Stimulated activated CD4-positive, alpha-beta T cell treated with anti-CD3 and anti-CD28 coated beads, Interleukin-2, amount 100 ng/mL, for 4 hours (primary cell): ENCODE results near the gene SNTG2.
A peak's percentile ranks its signal among the peaks of the same experiment; 100 is the strongest.

ENCODE experiments used
- DNase-seq: peaks from one replicate; pipeline ENCODE4 v3.0.0-alpha.2; 2020; ENCODE audit warnings: low read depth

The SNTG2 gene

DNA sequence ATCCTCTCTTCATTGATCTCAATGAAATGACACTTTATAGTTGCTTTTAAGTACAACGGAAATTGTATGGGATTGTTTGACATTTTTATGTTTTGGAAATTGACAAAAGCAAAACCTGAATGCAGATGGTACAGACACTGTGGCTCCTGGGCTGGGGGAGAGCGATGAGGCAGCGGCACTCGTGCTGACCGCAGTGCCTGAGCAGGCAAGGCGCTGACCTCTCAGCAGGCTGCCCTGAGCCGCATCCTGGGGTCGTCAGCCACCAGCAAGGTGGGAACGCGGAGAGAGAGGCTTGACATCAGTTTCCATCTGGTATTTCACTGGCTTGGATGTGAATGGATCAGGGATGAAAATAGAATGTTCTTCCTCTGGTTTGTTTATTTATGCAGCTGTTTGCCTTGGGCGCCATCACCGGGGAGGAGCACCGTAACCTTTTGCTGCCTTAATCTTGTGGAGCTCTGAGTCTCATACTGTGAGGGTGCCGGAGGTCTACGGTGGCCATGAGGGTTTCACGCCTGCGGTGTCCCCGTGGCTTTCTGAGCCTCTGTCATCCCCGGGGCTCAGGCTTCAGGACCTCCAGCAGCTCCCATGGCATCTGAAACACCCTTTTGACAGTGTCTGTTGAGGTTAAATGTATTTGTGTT is 367.8 kb downstream of the SNTG2 start:
- DNase-seq: no peak

DNA sequence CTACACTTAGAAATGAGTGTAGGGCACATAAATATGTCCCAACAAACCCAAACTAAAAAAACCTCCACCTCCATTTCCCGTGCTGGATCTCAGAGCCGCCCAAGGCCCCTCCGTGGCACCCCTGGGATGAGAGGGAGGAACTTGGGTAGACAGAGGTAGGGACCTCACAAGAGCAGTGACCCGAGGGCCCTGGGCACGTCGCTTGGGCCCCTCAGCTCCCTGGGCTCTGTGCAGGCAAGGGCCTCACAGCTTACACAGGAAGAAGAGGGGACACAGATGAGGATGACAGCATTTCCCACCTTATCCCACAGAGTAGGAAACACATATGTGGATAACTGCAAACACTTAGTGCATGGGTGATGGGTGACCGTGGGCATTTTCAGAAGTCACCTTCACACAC is 368.7 kb downstream of the SNTG2 start:
- DNase-seq: no peak

DNA sequence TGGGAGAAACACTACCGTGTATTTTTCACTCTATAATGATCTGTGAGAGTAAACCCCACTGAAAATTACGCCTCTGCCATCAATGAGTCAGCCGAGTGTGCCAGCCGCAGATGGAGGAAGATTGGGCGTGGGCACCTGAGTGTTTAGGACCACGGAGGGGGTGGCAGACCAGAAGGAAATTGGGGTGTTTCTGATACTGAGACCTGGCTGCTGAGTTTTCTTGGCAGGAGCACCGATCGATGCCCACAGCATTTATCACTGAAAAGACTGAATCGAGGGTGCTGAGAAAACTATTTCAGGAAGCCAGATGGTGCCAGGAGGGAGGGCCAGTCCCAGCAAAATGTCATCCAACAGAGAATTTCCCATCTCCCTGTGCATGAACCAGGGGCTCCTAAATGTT is 370.7 kb downstream of the SNTG2 start:
- no peak for DNase-seq

DNA sequence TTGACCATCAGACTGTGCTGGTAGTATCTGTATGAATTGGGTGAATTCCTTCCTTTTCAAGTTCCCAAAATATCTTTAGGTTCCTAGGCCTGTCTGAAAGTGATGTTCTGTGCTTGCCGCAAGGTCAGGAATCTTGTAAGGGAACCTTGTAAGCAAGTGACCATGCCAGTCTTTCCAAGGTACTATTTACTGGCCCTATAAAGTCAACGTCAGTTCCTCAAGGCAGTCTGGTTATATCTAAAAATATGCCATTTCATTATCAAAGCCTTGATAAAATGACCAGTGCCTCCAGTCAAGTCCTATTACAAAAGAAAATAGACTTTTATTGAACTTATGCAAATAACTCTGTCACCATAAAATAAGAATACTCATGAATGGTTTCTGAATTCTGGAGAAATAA is 374.2 kb downstream of the SNTG2 start:
- no peak for DNase-seq

DNA sequence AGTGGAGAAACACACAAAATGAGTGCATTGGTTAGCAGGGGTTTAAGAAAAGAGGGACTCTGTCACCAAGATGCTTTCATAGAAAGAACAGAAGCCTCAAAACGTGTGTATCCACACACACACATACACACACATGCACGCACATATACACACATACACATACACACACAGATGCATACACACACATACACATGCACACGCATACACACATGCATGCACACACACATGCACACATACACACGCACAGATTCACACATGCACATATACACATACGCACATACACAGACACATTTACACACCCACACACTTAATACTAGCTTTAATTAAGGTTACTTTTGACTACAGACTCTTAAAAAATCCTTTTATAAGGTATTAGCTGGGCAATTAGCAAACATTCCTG is 378.0 kb downstream of the SNTG2 start:
- no peak for DNase-seq

DNA sequence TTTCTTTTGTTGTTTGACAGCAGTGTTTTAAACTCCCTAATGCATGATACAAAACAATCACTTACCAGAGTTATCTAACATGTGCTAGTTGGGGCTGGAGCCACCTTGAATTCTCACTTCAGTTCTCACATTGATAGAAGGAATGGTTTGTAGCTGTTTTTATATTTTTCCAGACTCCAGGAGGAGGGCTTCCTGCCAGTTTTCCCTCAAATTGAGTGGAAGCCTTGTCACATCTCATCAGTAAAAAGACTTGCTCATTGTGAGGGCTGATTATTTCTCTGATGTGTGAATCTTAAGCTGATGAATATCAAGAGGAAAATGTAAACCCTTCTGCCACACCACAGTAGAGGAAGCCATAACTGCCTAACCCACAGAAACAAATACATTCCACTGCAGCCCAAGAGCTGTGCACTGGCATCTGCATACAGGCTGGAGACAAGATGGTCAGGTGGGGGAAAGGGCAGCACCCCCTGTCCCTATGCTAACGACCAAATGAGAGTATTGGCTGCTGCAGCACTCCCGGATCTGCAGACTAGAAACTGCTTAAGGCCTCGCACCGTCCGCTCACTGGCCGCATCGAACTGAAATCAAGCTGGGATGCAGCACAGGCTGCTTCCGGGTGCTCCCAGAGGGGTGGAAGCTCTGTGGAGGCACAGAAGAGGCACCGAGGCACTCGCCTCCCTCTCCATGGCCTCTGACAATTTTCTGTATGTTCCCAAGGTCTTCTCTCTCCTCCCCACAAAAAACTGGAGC is 388.9 kb downstream of the SNTG2 start:
- DNase-seq: no peak

DNA sequence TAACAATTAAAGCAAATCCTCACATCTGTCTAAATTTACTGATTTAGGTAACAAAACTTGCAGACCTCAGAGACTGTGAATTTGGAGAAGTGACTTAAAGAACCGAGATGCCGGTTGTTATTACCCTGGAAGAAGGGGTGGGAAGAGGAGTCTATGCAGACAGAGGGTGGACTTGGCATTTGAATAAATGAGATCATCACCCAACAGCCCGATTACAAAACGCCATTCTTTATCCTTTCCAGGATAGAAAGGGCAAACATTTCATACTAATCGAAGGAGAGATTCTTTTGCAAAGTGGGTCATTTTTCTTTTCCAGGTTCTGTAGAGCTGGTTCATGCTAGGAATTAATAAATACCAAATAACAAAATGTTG is 389.5 kb downstream of the SNTG2 start:
- no peak for DNase-seq

DNA sequence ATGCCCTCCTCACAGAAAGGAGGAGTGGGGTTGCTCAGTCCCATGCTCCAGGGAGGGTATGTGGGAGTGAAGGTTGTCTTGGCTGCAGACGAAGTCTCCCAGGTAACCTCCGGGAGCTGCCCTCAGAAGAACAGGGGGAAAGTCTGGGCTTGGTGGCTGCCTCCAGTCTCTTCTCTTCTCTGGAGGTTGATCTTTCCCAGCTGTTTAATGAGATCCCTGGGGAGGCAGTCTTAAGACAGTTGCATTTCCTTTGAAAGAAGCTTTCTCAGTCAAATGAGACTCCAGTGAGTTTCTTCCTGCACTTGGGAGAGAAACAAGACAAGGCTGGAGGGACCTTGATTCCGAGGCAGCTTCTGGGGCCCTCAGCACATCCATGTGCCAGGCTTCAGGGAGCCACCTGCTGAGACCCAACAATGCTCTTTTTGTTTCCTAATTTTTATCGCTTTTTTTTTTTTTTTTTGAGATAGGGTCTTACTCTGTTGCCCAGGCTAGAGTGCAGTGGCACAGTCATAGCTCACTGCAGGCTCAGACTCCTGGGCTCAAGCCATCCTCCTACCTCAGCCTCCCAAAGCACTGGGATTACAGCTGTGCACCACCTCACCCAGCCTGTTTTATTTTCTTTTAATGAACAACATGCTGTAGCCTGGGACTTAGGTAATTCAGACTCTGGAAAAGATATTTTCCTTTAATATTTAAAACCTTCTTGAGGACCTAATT is 390.9 kb downstream of the SNTG2 start:
- no peak for DNase-seq

DNA sequence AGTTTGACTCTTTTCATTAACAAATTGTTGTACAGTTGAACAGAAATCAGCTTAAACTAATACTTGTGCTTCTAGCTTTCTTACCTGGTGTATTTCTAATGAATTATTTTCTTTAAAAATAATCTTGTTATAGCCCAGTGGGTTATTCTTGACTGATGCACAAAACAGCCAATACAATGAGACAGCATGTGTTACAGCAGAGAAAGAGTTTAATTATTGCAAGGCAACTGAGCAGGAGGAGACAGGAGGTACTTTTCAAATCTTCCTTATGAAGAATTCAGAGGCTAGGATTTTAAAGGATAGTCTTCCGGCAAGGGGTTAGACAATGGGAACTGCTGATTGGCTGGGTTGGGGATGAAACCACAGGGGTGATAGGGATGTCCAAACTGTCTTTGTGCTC is 398.1 kb downstream of the SNTG2 start:
- DNase-seq: no peak

DNA sequence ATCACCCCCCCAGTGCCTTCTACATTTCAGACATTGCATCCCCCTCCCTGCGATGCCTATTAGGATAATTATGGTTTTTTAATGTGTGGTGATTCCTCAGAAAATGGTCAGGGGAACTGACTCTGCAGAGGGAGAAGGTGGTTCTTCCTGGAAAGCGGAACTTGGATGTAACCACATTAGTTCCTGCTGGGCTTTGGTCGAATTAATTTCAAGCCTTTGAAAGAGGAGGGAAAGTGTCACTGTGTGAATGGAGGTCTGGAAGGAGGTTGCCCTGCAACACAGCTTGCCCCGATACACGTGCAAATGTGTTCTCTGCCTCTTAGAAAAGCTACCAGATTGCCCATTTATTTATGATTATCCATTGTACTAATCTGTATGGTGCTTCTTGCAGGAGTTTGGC is 399.5 kb downstream of the SNTG2 start:
- DNase-seq: no peak

DNA sequence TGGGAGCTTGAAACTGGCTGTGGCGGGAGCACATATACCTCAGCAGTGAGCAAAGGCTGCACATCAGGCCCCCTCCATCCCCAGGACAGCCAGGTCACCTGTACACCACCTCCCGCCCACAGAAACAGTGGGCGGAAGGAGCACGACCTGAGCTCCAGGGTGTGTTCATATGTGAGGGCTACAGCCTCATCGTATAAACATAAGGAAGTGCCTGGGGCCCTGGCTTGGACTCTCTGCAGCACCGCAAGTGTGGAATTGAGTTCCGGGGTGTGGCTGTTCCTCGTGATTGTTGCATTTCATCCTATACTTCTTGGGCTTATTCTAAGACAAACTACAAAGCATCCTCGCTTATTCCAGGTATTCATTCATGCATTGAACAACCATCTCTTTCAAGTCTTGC is 402.5 kb downstream of the SNTG2 start:
- DNase-seq: no peak

DNA sequence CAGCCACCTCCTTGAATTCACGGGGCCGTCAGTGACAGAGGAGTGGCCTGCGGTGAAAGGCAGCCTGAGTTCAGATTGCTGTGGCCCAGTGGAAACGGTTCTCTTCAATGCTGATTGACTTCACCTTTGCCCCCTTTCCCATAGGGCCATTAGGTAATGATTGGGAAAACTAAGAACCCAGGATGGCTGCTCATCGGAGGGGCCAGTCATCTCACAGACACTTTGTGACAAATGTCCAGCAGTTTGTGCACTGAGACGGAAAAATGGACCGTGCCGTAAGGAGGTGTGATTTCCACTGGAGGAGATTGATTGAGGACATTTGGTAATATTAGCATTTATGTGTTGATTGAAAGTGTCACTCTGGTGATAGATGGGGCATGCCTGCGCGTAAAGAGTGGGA is 402.9 kb downstream of the SNTG2 start:
- DNase-seq: no peak

DNA sequence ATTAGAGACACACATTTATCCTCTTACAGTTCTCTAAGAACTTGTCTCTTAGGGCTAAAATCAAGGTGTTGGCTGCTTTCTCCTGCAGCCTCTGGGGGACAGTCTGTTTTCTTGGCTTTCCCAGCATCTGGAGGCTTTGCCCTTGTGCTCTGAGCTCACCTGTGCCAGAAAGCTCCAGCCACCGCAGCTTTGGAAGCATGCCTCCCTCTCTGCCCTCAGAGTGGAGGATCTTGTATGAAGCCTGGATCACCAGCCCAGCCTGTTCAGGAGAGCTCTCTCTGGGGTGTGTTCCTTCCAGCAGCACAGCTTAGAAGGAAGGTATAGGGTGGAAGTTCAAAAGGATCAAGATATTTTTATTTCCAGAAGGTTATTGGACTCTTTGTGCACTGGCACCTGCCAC is 409.5 kb downstream of the SNTG2 start:
- DNase-seq: no peak

DNA sequence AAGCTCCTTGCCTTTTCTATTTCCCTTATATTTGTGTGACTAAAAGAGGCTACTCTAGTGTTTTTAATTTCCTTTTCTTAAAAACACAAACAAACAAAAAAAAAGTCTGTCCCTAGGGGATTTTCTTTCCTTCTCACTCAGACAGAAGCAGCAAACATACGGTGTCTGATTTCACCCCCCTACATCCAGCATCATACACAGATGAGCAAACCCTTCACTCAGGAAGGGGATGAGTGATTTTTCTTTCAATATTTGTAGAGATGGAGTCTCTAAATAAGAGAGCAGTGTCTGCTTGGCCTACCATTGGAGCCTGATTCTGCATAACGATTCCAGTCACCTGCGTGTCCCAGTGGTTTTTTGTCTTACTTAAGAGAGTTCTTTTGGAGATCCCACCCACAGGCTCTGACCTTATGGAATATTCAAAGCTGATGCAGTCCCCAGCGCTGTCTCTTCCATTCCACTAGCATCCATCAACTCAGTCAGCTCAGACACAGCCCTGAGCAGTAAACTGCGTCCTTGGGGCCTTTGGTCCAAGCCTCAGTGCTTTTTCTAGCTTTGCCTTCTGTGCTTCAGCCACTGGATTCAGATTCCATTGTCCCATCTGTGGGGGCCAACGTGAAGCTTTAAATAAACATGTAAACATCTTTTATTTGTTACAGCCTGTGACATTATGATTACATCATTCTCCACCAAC is 410.1 kb downstream of the SNTG2 start:
- DNase-seq: no peak

DNA sequence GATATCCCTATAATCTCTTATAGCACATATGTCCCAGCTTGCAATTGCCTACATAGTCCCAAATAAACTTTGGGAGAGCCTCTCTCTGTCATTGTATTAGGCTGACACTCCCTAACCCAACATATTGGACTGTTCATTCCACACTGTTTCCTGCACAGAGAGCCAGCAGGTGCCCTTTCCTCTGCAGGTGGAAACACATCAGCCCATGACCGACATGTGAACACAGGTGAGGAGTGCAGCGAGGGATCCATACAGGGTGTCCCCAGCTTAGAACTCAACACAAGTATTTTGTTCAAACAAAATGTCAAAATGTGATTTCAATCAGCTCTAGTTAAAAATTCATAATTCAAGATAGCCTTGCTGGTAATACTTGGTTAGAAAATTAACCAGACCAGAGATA is 412.7 kb downstream of the SNTG2 start:
- DNase-seq: no peak

DNA sequence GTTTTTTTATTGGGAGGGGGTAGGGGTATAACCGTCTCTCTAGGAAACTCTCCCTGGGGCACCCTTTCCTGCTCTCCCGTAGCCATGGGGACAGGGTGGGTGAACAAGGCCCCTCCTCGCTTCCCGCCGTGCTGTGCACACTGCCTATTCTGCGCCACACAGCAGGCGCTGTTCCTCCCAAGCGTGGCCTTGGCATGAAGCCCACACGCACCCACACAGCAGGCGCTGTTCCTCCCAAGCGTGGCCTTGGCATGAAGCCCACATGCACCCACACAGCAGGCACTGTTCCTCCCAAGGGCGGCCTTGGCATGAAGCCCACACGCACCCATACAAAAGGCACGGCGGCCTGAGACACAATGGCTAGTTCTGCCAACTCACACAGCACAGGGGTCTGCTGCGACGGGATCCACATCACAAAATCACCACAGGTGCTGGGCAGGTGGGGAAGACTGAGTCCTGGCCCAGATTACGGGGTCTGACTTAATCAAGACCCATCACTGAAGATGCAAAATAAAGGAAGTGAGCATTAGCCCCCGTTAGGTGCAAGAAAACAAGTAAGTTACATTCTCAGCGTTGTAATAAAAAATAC is 416.0 kb downstream of the SNTG2 start:
- peak; percentile 24 for DNase-seq

DNA sequence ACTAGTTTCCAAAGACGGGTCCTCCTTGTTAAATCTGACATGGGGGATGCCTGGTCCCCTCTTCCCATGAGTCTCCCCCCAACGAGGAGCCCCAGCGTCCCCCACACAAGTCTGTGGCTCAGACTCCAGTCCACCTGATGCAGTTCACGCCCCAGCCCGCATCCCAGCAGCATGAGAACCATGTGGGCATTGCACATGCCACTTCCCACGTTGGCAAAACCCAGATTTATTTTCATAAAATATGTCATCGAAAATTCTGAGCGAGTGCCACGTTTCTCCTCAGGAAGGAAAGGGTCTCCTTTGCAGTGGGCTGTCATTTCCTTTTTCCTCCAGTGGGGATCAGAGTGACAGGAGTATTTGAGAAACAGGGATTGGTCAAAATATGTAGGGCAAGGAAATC is 417.0 kb downstream of the SNTG2 start:
- no peak for DNase-seq

DNA sequence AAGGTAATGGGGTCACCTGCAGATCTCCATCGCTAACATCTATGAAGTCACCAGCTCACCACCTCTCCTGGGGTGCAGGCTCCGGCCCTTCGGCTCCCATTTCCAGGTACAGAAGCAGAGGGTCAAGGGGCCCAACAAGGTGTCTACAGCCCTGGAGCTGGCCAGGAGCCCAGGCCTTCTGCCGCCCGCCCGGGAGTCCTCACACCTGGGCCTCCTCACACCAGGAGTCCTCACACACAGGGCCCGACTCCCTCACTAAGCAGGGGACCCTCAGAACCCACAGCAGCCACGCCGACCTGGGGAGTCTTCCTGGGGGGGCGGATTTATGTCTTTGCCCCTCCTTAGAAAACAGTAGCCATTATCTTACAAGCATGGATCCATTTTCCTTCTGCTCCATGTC is 419.3 kb downstream of the SNTG2 start:
- no peak for DNase-seq

DNA sequence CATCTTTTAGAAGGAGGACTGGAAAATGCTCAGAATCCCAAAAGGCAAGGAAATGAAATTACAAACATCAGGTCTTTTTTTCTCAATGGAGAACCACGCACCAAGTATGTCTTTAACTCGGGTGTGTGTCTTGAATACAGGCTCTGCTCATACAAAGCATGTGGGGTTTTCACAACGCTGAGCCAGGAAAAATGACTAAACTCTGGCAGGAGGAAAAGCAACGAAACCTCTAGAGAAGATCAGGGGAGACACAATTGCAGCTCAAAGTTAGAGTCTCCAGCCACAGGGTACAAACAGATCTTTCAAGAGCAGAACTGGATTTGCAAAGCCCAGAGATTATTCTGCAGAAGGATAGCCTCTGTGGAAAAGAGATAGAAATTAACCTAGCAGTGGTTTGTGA is 419.8 kb downstream of the SNTG2 start:
- no peak for DNase-seq

DNA sequence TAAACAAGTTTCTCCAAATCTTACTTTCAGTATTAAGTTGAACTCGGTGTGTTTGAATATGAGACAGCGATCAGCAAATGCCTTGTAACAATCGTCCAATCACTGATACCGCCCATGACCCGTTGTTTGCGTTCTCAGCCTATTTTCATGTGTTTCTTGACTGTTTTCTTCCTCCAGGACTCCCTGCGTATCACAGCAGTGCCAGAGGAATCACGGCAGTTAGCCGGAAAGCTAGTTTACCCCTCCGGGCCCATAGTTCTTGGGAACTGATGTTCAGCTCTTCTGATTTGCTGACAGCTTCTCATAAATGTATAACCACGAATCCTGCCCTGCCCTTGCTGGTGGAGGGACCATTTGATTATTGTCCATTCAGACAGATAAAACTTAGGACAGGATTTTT is 420.4 kb downstream of the SNTG2 start:
- DNase-seq: no peak

DNA sequence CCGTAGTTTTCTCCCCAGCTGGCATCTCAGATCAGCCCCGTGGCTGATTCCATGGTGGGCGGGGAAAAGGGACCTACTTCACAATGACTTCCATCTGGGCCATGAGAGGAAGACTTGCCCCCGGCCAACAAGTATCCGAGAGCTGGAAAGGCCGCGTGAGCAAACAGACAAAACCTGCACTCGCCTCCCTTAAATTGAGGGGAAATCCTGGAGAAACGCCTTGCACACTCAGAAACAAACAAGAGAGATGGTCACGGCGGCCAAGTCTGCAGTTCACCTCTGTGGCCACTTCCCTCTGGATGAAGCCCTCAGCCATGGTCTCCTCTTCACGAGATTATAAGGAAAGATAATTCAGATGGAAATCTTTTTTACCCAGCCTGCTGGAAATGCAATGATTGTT is 423.2 kb downstream of the SNTG2 start:
- DNase-seq: no peak

DNA sequence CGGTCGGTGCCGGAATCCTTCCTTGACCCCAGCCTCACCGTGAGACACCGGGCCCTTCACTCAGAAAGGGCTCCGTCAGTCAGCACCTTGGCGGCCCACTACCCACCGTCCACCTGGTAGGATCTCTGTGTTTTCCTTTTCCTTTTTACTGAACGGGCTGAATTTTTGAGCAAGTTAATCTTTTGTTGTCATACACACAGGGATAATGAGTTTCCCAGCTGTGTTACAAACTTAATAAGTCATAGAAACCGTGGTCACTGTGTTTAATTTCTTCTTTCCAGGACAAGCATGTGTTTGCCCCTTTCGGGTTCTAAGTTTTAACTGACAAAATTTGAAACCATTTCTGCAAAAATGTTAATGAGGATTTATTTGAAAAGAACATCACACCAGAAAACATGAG is 423.6 kb downstream of the SNTG2 start:
- DNase-seq: no peak

DNA sequence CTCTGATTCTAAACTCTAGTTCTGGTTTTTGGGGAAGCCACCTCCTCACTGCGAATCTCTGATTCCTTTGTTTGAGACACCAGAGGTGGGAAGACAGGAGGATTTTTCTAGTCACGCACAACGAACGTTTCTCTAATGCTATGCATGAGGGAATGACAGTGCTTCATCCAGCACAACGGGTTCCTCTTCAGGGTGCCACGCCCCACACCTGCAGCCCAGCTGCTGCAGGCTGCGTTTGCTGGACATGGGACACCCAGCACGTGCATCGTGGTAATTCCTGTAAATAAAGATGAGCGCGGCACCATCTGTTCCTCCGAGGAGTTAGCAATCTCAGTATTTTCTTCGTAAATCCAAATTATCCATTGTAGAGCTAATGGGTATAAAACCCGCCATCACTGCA is 425.1 kb downstream of the SNTG2 start:
- DNase-seq: no peak
